ENCODE data around the gene CDCA4. TPM values are rescaled to one million over a fixed set of nuclear protein-coding genes. Genes with fewer than 3 reads are reported as not detected.

The CDCA4 gene
- total RNA-seq, 2 donors from 2014 or later, result 46.6 to 65.1 TPM

DNA sequence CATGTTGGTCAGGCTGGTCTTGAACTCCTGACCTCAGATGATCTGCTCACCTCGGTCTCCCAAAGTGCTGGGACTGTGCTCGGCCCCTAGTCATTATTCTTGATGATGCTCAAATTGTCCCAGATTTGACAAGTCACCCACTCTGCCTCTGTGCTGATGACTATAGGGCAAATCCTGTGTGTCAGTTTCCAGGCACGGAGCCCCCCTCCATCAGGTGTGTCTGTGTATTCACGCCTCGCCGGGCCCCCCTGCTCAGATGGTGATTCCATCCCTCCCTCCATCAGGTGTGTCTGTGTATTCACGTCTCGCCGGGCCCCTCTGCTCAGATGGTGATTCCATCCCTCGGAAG is 48.6 kb upstream of the CDCA4 start:
- no peaks in the 10 kb centered on the region for H3K4me1 Mint-ChIP-seq
- Histone ChIP-seq H3K4me3 (ENCODE audit: low read length) (no peak overlapping the region), H3K36me3 (ENCODE audit: control insufficient read depth, insufficient read depth, low read length) (no peaks in the 10 kb centered on the region), H3K4me1 (ENCODE audit: control insufficient read depth, insufficient read depth, low read length) (no peaks in the 10 kb centered on the region), H3K9me3 (ENCODE audit: control insufficient read depth, low read length) (no peaks in the 10 kb centered on the region), H3K9ac (ENCODE audit: extremely low read depth, low read length, poor library complexity, severe bottlenecking) (no peak overlapping the region), H3K27ac (ENCODE audit: low read depth, low read length) (no peak overlapping the region), H3K27me3 (ENCODE audit: control insufficient read depth, insufficient read depth, low read length, poor library complexity, severe bottlenecking) (no peaks in the 10 kb centered on the region)
- no peak for DNase-seq
- WGBS, 2 experiments (ENCODE audit: insufficient coverage in 1 of 2, insufficient read length in 1 of 2), result 91 to 93% methylated on average over 2 to 10 of the region's 10 CpGs
- TF ChIP-seq, protein P1, sequence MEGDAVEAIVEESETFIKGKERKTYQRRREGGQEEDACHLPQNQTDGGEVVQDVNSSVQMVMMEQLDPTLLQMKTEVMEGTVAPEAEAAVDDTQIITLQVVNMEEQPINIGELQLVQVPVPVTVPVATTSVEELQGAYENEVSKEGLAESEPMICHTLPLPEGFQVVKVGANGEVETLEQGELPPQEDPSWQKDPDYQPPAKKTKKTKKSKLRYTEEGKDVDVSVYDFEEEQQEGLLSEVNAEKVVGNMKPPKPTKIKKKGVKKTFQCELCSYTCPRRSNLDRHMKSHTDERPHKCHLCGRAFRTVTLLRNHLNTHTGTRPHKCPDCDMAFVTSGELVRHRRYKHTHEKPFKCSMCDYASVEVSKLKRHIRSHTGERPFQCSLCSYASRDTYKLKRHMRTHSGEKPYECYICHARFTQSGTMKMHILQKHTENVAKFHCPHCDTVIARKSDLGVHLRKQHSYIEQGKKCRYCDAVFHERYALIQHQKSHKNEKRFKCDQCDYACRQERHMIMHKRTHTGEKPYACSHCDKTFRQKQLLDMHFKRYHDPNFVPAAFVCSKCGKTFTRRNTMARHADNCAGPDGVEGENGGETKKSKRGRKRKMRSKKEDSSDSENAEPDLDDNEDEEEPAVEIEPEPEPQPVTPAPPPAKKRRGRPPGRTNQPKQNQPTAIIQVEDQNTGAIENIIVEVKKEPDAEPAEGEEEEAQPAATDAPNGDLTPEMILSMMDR (conservative IDR thresholded peaks at IDR 0.05), result no peak
- H3K9me3 Mint-ChIP-seq, result no peaks in the 10 kb centered on the region
- H3K27ac Mint-ChIP-seq, result no peak overlapping the region
- H3K4me3 Mint-ChIP-seq, result no peak overlapping the region
- H3K36me3 Mint-ChIP-seq (ENCODE audit: low read depth), result no peaks in the 10 kb centered on the region
- peaks cover 11% of the 10 kb centered on the region for H3K27me3 Mint-ChIP-seq (ENCODE audit: insufficient read depth)

DNA sequence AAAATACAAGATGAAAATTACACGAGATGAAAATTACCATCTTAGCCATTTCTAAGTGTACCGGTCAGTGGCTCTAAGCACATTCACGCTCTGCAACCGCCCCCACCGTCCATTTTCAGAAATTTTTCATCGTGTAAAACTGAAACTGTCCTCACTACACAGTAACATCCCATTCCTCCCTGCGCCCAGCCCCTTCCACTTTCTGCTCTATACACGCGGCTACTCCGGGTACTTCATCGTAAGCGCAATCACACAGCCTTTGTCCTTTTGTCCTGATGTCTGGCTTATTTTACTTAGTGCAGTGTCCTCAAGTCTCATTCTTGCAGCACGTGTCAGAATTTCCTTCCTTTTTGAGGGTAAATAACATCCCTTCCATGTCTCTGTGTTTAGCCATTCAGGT is 47.9 kb upstream of the CDCA4 start:
- 91 to 97% methylated on average over 12 to 13 of the region's 13 CpGs for WGBS, 2 experiments (ENCODE audit: insufficient coverage in 1 of 2, insufficient read length in 1 of 2)
- peaks cover 11% of the 10 kb centered on the region for H3K27me3 Mint-ChIP-seq (ENCODE audit: insufficient read depth)
- Histone ChIP-seq H3K9ac (ENCODE audit: extremely low read depth, low read length, poor library complexity, severe bottlenecking) (no peak overlapping the region), H3K4me1 (ENCODE audit: control insufficient read depth, insufficient read depth, low read length) (no peaks in the 10 kb centered on the region), H3K4me3 (ENCODE audit: low read length) (no peak overlapping the region), H3K36me3 (ENCODE audit: control insufficient read depth, insufficient read depth, low read length) (no peaks in the 10 kb centered on the region), H3K9me3 (ENCODE audit: control insufficient read depth, low read length) (no peaks in the 10 kb centered on the region), H3K27me3 (ENCODE audit: control insufficient read depth, insufficient read depth, low read length, poor library complexity, severe bottlenecking) (no peaks in the 10 kb centered on the region), H3K27ac (ENCODE audit: low read depth, low read length) (no peak overlapping the region)
- H3K9me3 Mint-ChIP-seq, result no peaks in the 10 kb centered on the region
- no peak overlapping the region for H3K4me3 Mint-ChIP-seq
- DNase-seq, result no peak
- no peaks in the 10 kb centered on the region for H3K4me1 Mint-ChIP-seq
- H3K27ac Mint-ChIP-seq, result no peak overlapping the region
- TF ChIP-seq, protein P1 (conservative IDR thresholded peaks at IDR 0.05), result no peak
- H3K36me3 Mint-ChIP-seq (ENCODE audit: low read depth), result no peaks in the 10 kb centered on the region

DNA sequence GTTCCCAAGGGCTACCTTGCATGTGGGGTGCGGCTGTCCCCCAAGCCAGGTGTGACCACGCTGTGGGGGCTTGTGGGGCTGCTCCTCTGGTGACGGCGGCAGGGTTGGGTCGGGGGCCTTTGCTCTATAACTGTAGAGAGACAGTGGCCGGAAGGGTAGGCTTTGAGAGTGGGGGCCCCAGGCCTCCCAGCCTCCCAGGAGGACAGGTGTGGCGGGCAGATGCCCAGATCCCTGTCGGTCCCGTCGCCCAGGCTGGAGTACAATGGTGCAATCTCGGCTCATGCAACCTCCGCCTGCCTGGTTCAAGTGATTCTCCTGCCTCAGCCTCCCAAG is 47.1 kb upstream of the CDCA4 start:
- 92 to 96% methylated on average over 2 to 12 of the region's 12 CpGs for WGBS, 2 experiments (ENCODE audit: insufficient coverage in 1 of 2, insufficient read length in 1 of 2)
- TF ChIP-seq, protein P1 (conservative IDR thresholded peaks at IDR 0.05), result no peak
- Histone ChIP-seq H3K9me3 (ENCODE audit: control insufficient read depth, low read length) (no peaks in the 10 kb centered on the region), H3K4me1 (ENCODE audit: control insufficient read depth, insufficient read depth, low read length) (no peaks in the 10 kb centered on the region), H3K27ac (ENCODE audit: low read depth, low read length) (no peak overlapping the region), H3K36me3 (ENCODE audit: control insufficient read depth, insufficient read depth, low read length) (no peaks in the 10 kb centered on the region), H3K9ac (ENCODE audit: extremely low read depth, low read length, poor library complexity, severe bottlenecking) (no peak overlapping the region), H3K4me3 (ENCODE audit: low read length) (no peak overlapping the region), H3K27me3 (ENCODE audit: control insufficient read depth, insufficient read depth, low read length, poor library complexity, severe bottlenecking) (no peaks in the 10 kb centered on the region)
- Mint-ChIP-seq H3K9me3 (no peaks in the 10 kb centered on the region), H3K27ac (no peak overlapping the region), H3K27me3 (ENCODE audit: insufficient read depth) (peaks cover 9% of the 10 kb centered on the region), H3K4me1 (no peaks in the 10 kb centered on the region), H3K4me3 (no peak overlapping the region), H3K36me3 (ENCODE audit: low read depth) (no peaks in the 10 kb centered on the region)
- DNase-seq, result no peak

Data from endodermal cell (in vitro differentiated cells).